Measurements from ENCODE around the gene PLA2G7. TPM values are rescaled to one million over a fixed set of nuclear protein-coding genes. Genes with fewer than 3 reads are reported as not detected.
"Not testable (repeated sequence)": the region's sequence is repeated elsewhere in the genome, so short reads cannot be mapped to it uniquely, and the experiment has no call there.

Gene PLA2G7
- total and polyA plus RNA-seq, 2 donors (not counting 3 experiments of a cell fraction or from before 2014, with no cell fraction given) = not detected

GRCh38 chr6:46764961-46765360 is 29.8 kb upstream of the PLA2G7 start:
- Histone ChIP-seq H3K27ac (ENCODE audit: insufficient read depth, low read depth, low read length) (no peak overlapping the region), H3K9me3 (replicated peaks; ENCODE audit: control insufficient read depth, insufficient read depth, low read length) (no peaks in the 10 kb centered on the region), H3K27me3 (ENCODE audit: control insufficient read depth in 2 of 2, insufficient read depth in 2 of 2, low read length in 2 of 2) (peaks cover 0 to 5% of the 10 kb centered on the region in 2 experiments), H3K4me2 (ENCODE audit: insufficient read depth, low read length) (no peak overlapping the region), H4K20me1 (replicated peaks; ENCODE audit: control insufficient read depth, extremely low read depth, insufficient read depth, low read length) (no peaks in the 10 kb centered on the region), H3K4me1 (ENCODE audit: control insufficient read depth, extremely low read depth, insufficient read depth, low read length) (no peaks in the 10 kb centered on the region), H3K9me1 (replicated peaks; ENCODE audit: control insufficient read depth, extremely low read depth, insufficient read depth, low read length) (no peaks in the 10 kb centered on the region), H3K9ac (replicated peaks; ENCODE audit: extremely low read depth, insufficient read depth, low read length) (no peak overlapping the region), H3K36me3 (ENCODE audit: control insufficient read depth in 2 of 2, extremely low read depth in 1 of 2, insufficient read depth in 2 of 2, low read length in 2 of 2) (no peaks in the 10 kb centered on the region), H3K79me2 (ENCODE audit: control insufficient read depth, insufficient read depth, low read length) (no peaks in the 10 kb centered on the region), H2AFZ (ENCODE audit: low read depth, low read length) (no peak overlapping the region), H3K4me3 (replicated peaks in 1 of 3; ENCODE audit: insufficient read depth in 1 of 3, low read depth in 1 of 3, low read length in 3 of 3) (no peak overlapping the region)
- no TSS peak for BruUV-seq (replicated peaks)
- intact Hi-C loops (cut with micrococcal nuclease) = no loop called here
- TF ChIP-seq EZH2 (IDR thresholded peaks at IDR 0.05; ENCODE audit: borderline replicate concordance, low read depth, low read length, severe bottlenecking) = no peak
- no peak for TF ChIP-seq MYC (IDR thresholded peaks at IDR 0.05; ENCODE audit: low read depth, low read length)
- TF ChIP-seq POLR2AphosphoS5 (IDR thresholded peaks at IDR 0.05; ENCODE audit: insufficient read depth, low read depth, low read length) = no peak
- no peak for TF ChIP-seq MAX (IDR thresholded peaks at IDR 0.05; ENCODE audit: insufficient read depth, insufficient read length)
- TF ChIP-seq CTCF (IDR thresholded peaks at IDR 0.05; ENCODE audit: extremely low read depth in 1 of 2, insufficient read depth in 1 of 2, low read depth in 1 of 2, low read length in 2 of 2) = no peak
- no peak for TF ChIP-seq POLR2A (IDR thresholded peaks at IDR 0.05; ENCODE audit: low read depth, low read length)
- TF ChIP-seq GATA2 (IDR thresholded peaks at IDR 0.05; ENCODE audit: insufficient read depth, insufficient read length, low read depth, low read length) = no peak
- no peak for TF ChIP-seq JUN (IDR thresholded peaks at IDR 0.05; ENCODE audit: borderline replicate concordance, insufficient read depth, insufficient read length, low read depth)
- TF ChIP-seq FOS (IDR thresholded peaks at IDR 0.05; ENCODE audit: borderline replicate concordance, insufficient read depth, low read length) = no peak
- FAIRE-seq (no peak), DNase-seq (ENCODE audit: low read depth, low spot score) (no peak)
- dilution Hi-C loops (cut with MboI; ENCODE audit: extremely low pct_ligation_motif_present, low sequenced_read_pairs) = no loop called here
- POLR2A ChIA-PET = no interaction called here
- CTCF ChIA-PET = interaction anchor here (1.1 kb wide), 1 partner anchor 18 kb away, joined by 3 read pairs; no protein-coding TSS in a partner anchor

DNA sequence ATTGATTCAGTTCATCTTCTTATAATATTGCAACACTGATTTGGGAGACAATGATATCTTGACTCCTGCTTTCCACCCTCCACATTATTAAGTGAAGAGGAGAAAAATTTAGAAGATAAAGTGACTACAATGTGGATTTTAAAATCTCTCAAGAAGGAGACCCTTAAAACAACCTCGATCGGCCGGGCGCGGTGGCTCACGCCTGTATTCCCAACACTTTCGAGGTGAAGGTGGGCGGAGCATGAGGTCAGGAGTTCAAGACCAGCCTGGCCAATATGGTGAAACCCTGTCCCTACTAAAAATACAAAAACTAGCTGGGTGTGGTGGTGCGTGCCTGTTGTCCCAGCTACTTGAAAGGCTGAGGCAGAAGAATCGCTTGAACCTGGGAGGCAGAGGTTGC is 29.1 kb upstream of the PLA2G7 start:
- H3K4me2 ChIP-seq (ENCODE audit: insufficient read depth, low read length); H2AFZ ChIP-seq (ENCODE audit: low read depth, low read length); H3K27me3 ChIP-seq (ENCODE audit: control insufficient read depth in 2 of 2, insufficient read depth in 2 of 2, low read length in 2 of 2); H3K9ac ChIP-seq (replicated peaks; ENCODE audit: extremely low read depth, insufficient read depth, low read length); H3K36me3 ChIP-seq (ENCODE audit: control insufficient read depth in 2 of 2, extremely low read depth in 1 of 2, insufficient read depth in 2 of 2, low read length in 2 of 2); H3K4me3 ChIP-seq (replicated peaks in 1 of 3; ENCODE audit: insufficient read depth in 1 of 3, low read depth in 1 of 3, low read length in 3 of 3); H3K79me2 ChIP-seq (ENCODE audit: control insufficient read depth, insufficient read depth, low read length); POLR2A ChIA-PET; H3K27ac ChIP-seq (ENCODE audit: insufficient read depth, low read depth, low read length); H3K9me3 ChIP-seq (replicated peaks; ENCODE audit: control insufficient read depth, insufficient read depth, low read length); FAIRE-seq; DNase-seq (ENCODE audit: low read depth, low spot score); BruUV-seq (replicated peaks); H3K4me1 ChIP-seq (ENCODE audit: control insufficient read depth, extremely low read depth, insufficient read depth, low read length); H3K9me1 ChIP-seq (replicated peaks; ENCODE audit: control insufficient read depth, extremely low read depth, insufficient read depth, low read length); dilution Hi-C loops (cut with MboI; ENCODE audit: extremely low pct_ligation_motif_present, low sequenced_read_pairs); H4K20me1 ChIP-seq (replicated peaks; ENCODE audit: control insufficient read depth, extremely low read depth, insufficient read depth, low read length); CTCF ChIA-PET; intact Hi-C loops (cut with micrococcal nuclease): not testable (repeated sequence)

Measured in endothelial cell of umbilical vein (primary cell).